ENCODE data around the gene CAPS.

CAPS gene

GRCh38 chr19:5949792-5950305 is 35.8 kb downstream of the CAPS start (continued):
- TF ChIP-seq PATZ1 (CRISPR knock-in tag; IDR thresholded peaks at IDR 0.05; ENCODE audit: borderline replicate concordance) (no peak), ZNF565 (CRISPR knock-in tag; conservative IDR thresholded peaks at IDR 0.05; ENCODE audit: low read depth) (no peak), ZNF8 (CRISPR knock-in tag; IDR thresholded peaks at IDR 0.05) (no peak), GLIS3 (CRISPR knock-in tag; IDR thresholded peaks at IDR 0.05) (no peak), TOX (CRISPR knock-in tag; IDR thresholded peaks at IDR 0.05; ENCODE audit: borderline replicate concordance) (no peak), ZFP30 (CRISPR knock-in tag; IDR thresholded peaks at IDR 0.05) (no peak)

GRCh38 chr19:5950741-5951140 is 36.7 kb downstream of the CAPS start:
- ATAC-seq, result no peak
- TF ChIP-seq ZNF70 (CRISPR knock-in tag; IDR thresholded peaks at IDR 0.05), result no peak
- no peak for TF ChIP-seq GLIS3 (CRISPR knock-in tag; IDR thresholded peaks at IDR 0.05)
- TF ChIP-seq ISL1 (CRISPR knock-in tag; IDR thresholded peaks at IDR 0.05), result no peak
- TF ChIP-seq POU6F1 (CRISPR knock-in tag; IDR thresholded peaks at IDR 0.05; ENCODE audit: borderline replicate concordance, low read depth), result no peak
- no peak for TF ChIP-seq SNAI2 (CRISPR knock-in tag; IDR thresholded peaks at IDR 0.05)
- TF ChIP-seq CSDC2 (CRISPR knock-in tag; IDR thresholded peaks at IDR 0.05), result no peak
- no peak for TF ChIP-seq TOX (CRISPR knock-in tag; IDR thresholded peaks at IDR 0.05; ENCODE audit: borderline replicate concordance)

- no peak for ATAC-seq
- TF ChIP-seq CREB5 (CRISPR knock-in tag; IDR thresholded peaks at IDR 0.05; ENCODE audit: low read depth), result no peak
- TF ChIP-seq TOX (CRISPR knock-in tag; IDR thresholded peaks at IDR 0.05; ENCODE audit: borderline replicate concordance), result no peak
- TF ChIP-seq ESRRG (CRISPR knock-in tag; IDR thresholded peaks at IDR 0.05), result no peak
- no peak for TF ChIP-seq CSDC2 (CRISPR knock-in tag; IDR thresholded peaks at IDR 0.05)
- TF ChIP-seq CSRNP3 (CRISPR knock-in tag; IDR thresholded peaks at IDR 0.05), result no peak
- TF ChIP-seq TCF4 (CRISPR knock-in tag; IDR thresholded peaks at IDR 0.05; ENCODE audit: borderline replicate concordance), result no peak
- no peak for TF ChIP-seq ISL1 (CRISPR knock-in tag; IDR thresholded peaks at IDR 0.05)
- no peak for TF ChIP-seq ZC3H10 (CRISPR knock-in tag; IDR thresholded peaks at IDR 0.05)
- no peak for TF ChIP-seq SNAI2 (CRISPR knock-in tag; IDR thresholded peaks at IDR 0.05)
- no peak for TF ChIP-seq TSHZ2 (CRISPR knock-in tag; IDR thresholded peaks at IDR 0.05)
- no peak for TF ChIP-seq POU6F1 (CRISPR knock-in tag; IDR thresholded peaks at IDR 0.05; ENCODE audit: borderline replicate concordance, low read depth)
- TF ChIP-seq ARNTL (CRISPR knock-in tag; IDR thresholded peaks at IDR 0.05; ENCODE audit: borderline replicate concordance, low read depth), result no peak
- no peak for TF ChIP-seq ZNF70 (CRISPR knock-in tag; IDR thresholded peaks at IDR 0.05)
- TF ChIP-seq ZNF8 (CRISPR knock-in tag; IDR thresholded peaks at IDR 0.05), result no peak
- no peak for TF ChIP-seq PATZ1 (CRISPR knock-in tag; IDR thresholded peaks at IDR 0.05; ENCODE audit: borderline replicate concordance)
- TF ChIP-seq BACH2 (CRISPR knock-in tag; IDR thresholded peaks at IDR 0.05; ENCODE audit: borderline replicate concordance), result no peak
- no peak for TF ChIP-seq ZFP3 (CRISPR knock-in tag; IDR thresholded peaks at IDR 0.05)
- TF ChIP-seq ZFP30 (CRISPR knock-in tag; IDR thresholded peaks at IDR 0.05), result no peak
- TF ChIP-seq GLIS3 (CRISPR knock-in tag; IDR thresholded peaks at IDR 0.05), result no peak
These were observed 37.3 kb downstream of the CAPS start for GRCh38 chr19:5951338-5951861.
